Vagina (tissue), 2 donors: Measurements from ENCODE around the gene SGIP1. TPM values are rescaled to one million over a fixed set of nuclear protein-coding genes. Genes with fewer than 3 reads are reported as not detected.

Source experiments
- DNase-seq, 2 donors: peaks; one replicate each; pipeline ENCODE4 v3.0.0-alpha.2; 2017; ENCODE audit errors: extremely low spot score in 2 of 2
- H3K27ac ChIP-seq: fragments of 200-600 bp; sonication (generic); one replicate; pipeline ENCODE4 v1.5.1; 2019
- H3K27me3 ChIP-seq: fragments of 200-600 bp; sonication (generic); one replicate; pipeline ENCODE4 v1.5.1; 2019
- H3K36me3 ChIP-seq, 2 donors: fragments of 200-600 bp; sonication (generic); one replicate each; pipeline ENCODE4 v1.5.1; 2017 to 2019
- H3K4me1 ChIP-seq: fragments of 200-600 bp; sonication (generic); one replicate; pipeline ENCODE4 v1.5.1; 2019
- H3K4me3 ChIP-seq, 2 donors: fragments of 200-600 bp; sonication (generic); 1 replicate in 1 of 2; 2 replicates in 1 of 2; pipeline ENCODE4 v1.5.1; 2016 to 2019
- H3K9me3 ChIP-seq: fragments of 200-600 bp; sonication (generic); one replicate; pipeline ENCODE4 v1.5.1; 2019
- POLR2A ChIP-seq, 2 donors: fragments of 450-650 bp; IDR thresholded peaks; one replicate each; pipeline ENCODE4 v1.6.1; 2017; ENCODE audit warnings: antibody characterized with exemption in 2 of 2, mild to moderate bottlenecking in 2 of 2, moderate library complexity in 2 of 2
- POLR2AphosphoS5 ChIP-seq, 2 donors: sonication (generic); formaldehyde crosslinking; IDR thresholded peaks; one replicate each; pipeline ENCODE4 v1.9.0; 2017; ENCODE audit warnings: antibody characterized with exemption in 2 of 2, mild to moderate bottlenecking in 2 of 2, low read depth in 1 of 2; ENCODE audit not compliant: insufficient read depth in 1 of 2
- intact Hi-C: fragments of 100-400 bp; cut with DNase I; formaldehyde crosslinking; loops from one replicate; pipeline ENCODE4 v1.15.1; 2023
- total RNA-seq: library from RNA; depleted of rRNA; stranded (reverse); fragments of >200 nt; gene quantifications from one replicate; pipeline ENCODE4 v1.2.3, GENCODE V29; 2016
- TF ChIP-seq, protein P1 (sequence below), 3 experiments: fragments of 450-650 bp in 2 of 3; fragments of 200-600 bp in 1 of 3; sonication (generic) in 1 of 3; IDR thresholded peaks; one replicate each; pipeline ENCODE4 v1.5.1; 2017 to 2019; ENCODE audit warnings: antibody characterized with exemption in 3 of 3, mild to moderate bottlenecking in 2 of 3, moderate library complexity in 2 of 3

The SGIP1 gene
- total RNA-seq, 1 donor from 2014 or later = 14.0 TPM

GRCh38 chr1:66758241-66758755 is 224.3 kb downstream of the SGIP1 start:
- intact Hi-C loops = no loop called here
- no peak overlapping the region for H3K27ac ChIP-seq
- no peaks in the 10 kb centered on the region for H3K36me3 ChIP-seq
- H3K4me3 ChIP-seq = no peak overlapping the region
- DNase-seq = no peak
- no peaks in the 10 kb centered on the region for H3K27me3 ChIP-seq
- TF ChIP-seq, protein P1, sequence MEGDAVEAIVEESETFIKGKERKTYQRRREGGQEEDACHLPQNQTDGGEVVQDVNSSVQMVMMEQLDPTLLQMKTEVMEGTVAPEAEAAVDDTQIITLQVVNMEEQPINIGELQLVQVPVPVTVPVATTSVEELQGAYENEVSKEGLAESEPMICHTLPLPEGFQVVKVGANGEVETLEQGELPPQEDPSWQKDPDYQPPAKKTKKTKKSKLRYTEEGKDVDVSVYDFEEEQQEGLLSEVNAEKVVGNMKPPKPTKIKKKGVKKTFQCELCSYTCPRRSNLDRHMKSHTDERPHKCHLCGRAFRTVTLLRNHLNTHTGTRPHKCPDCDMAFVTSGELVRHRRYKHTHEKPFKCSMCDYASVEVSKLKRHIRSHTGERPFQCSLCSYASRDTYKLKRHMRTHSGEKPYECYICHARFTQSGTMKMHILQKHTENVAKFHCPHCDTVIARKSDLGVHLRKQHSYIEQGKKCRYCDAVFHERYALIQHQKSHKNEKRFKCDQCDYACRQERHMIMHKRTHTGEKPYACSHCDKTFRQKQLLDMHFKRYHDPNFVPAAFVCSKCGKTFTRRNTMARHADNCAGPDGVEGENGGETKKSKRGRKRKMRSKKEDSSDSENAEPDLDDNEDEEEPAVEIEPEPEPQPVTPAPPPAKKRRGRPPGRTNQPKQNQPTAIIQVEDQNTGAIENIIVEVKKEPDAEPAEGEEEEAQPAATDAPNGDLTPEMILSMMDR (IDR thresholded peaks at IDR 0.05) = no peak
- no peak for TF ChIP-seq POLR2A (IDR thresholded peaks at IDR 0.05)
- no peak for TF ChIP-seq POLR2AphosphoS5 (IDR thresholded peaks at IDR 0.05; ENCODE audit: insufficient read depth in 1 of 2, low read depth in 1 of 2)
- no peaks in the 10 kb centered on the region for H3K9me3 ChIP-seq
- no peaks in the 10 kb centered on the region for H3K4me1 ChIP-seq

DNA sequence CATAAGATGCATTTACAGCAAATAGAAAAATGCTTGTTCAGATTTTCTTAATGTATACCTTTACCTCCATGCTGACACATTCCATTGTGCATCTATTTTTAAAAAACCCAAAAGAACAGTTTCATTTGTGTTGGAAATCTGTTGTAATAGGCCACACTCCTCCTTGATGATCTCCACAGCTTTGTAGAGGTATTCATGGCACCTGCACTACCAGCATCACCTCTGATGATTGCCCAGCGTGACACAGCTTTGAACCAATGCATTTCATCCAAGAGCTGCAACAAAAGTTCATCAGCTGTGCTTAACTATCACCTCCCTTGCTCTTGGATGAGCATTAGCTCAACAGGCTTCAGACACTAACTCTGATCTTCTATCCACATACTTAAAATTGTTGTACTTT is 226.6 kb downstream of the SGIP1 start:
- Histone ChIP-seq H3K9me3 (no peaks in the 10 kb centered on the region), H3K4me1 (no peaks in the 10 kb centered on the region), H3K36me3 (no peaks in the 10 kb centered on the region), H3K4me3 (no peak overlapping the region), H3K27ac (no peak overlapping the region), H3K27me3 (no peaks in the 10 kb centered on the region)
- DNase-seq = no peak
- intact Hi-C loops = loop anchor here (5.0 kb wide), 1 partner anchor 387 kb away; no protein-coding TSS in a partner anchor
- TF ChIP-seq, protein P1 (IDR thresholded peaks at IDR 0.05) = no peak
- TF ChIP-seq POLR2A (IDR thresholded peaks at IDR 0.05) = no peak
- TF ChIP-seq POLR2AphosphoS5 (IDR thresholded peaks at IDR 0.05; ENCODE audit: insufficient read depth in 1 of 2, low read depth in 1 of 2) = no peak

DNA sequence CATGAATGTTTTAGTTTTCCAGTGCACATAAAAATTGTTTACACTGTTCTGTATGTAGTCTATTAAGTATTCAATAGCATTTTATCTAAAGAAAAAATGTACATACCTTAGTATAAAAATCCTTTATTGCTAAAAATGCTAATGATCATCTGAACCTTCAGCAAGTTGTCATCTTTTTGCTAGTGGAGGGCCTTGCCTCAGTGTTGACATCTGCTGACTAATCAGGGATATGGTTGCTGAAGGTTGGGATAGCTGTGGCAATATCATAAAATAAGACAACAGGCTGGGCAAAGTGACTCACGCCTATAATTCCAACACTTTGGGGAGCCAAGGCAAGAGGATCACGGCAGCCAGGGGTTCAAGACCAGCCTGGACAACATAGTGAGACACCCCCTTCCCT is 227.3 kb downstream of the SGIP1 start:
- no peak for TF ChIP-seq POLR2A (IDR thresholded peaks at IDR 0.05)
- TF ChIP-seq POLR2AphosphoS5 (IDR thresholded peaks at IDR 0.05; ENCODE audit: insufficient read depth in 1 of 2, low read depth in 1 of 2) = no peak
- TF ChIP-seq, protein P1 (IDR thresholded peaks at IDR 0.05) = no peak
- no peaks in the 10 kb centered on the region for H3K36me3 ChIP-seq
- H3K27me3 ChIP-seq = no peaks in the 10 kb centered on the region
- no peak overlapping the region for H3K27ac ChIP-seq
- no peaks in the 10 kb centered on the region for H3K4me1 ChIP-seq
- no peak for DNase-seq
- H3K4me3 ChIP-seq = no peak overlapping the region
- intact Hi-C loops = loop anchor here (5.0 kb wide), 1 partner anchor 386 kb away; no protein-coding TSS in a partner anchor
- no peaks in the 10 kb centered on the region for H3K9me3 ChIP-seq

DNA sequence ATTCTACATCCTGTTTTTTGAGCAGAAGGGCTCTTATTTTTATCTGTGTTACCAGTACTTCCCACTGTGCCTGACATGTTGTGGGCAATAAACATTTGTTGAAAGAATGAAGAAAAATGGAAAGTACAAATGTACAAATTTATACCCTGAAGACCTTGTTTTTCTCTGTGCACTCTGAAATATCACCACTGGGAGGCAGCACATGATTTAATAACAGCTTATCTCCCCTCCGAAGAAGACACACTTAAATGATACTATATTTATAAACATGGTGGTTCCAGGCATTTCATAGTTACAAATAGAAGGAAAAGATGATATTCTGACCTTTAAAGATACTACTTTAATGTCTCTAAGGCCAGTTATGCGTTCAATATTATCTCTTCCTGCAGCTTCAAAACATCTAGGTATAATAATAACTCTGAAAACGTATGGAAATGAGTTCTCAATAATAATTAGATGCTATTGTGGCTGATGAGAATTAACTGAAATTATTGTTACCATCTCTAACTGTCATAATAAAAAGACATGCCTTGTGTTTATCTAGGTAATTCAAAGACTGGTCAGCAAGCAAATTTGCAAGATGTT is 231.1 kb downstream of the SGIP1 start:
- no peak for DNase-seq
- intact Hi-C loops = loop anchor here (5.0 kb wide), 1 partner anchor 382 kb away; no protein-coding TSS in a partner anchor
- Histone ChIP-seq H3K4me3 (no peak overlapping the region), H3K36me3 (no peaks in the 10 kb centered on the region), H3K9me3 (no peaks in the 10 kb centered on the region), H3K4me1 (no peaks in the 10 kb centered on the region), H3K27ac (no peak overlapping the region), H3K27me3 (no peaks in the 10 kb centered on the region)
- TF ChIP-seq, protein P1 (IDR thresholded peaks at IDR 0.05) = peak; percentile 49 to 71 (median 62)
- TF ChIP-seq POLR2AphosphoS5 (IDR thresholded peaks at IDR 0.05; ENCODE audit: insufficient read depth in 1 of 2, low read depth in 1 of 2) = no peak
- no peak for TF ChIP-seq POLR2A (IDR thresholded peaks at IDR 0.05)

GRCh38 chr1:66767626-66768025 is 233.7 kb downstream of the SGIP1 start:
- no peak overlapping the region for H3K4me3 ChIP-seq
- no peaks in the 10 kb centered on the region for H3K36me3 ChIP-seq
- no peaks in the 10 kb centered on the region for H3K4me1 ChIP-seq
- no peak overlapping the region for H3K27ac ChIP-seq
- TF ChIP-seq, protein P1 (IDR thresholded peaks at IDR 0.05) = no peak
- TF ChIP-seq POLR2A (IDR thresholded peaks at IDR 0.05) (no peak), POLR2AphosphoS5 (IDR thresholded peaks at IDR 0.05; ENCODE audit: insufficient read depth in 1 of 2, low read depth in 1 of 2) (no peak)
- intact Hi-C loops = no loop called here
- no peaks in the 10 kb centered on the region for H3K9me3 ChIP-seq
- H3K27me3 ChIP-seq = no peaks in the 10 kb centered on the region
- no peak for DNase-seq
